HG03097 (cell line): ENCODE data around the gene MESD.

ENCODE experiments used
- ATAC-seq: cut with Tn5 transposase; IDR thresholded peaks from one replicate; pipeline ENCODE4 v1.9.1; 2021; ENCODE audit not compliant: unreplicated experiment, low FRiP score

MESD gene

DNA sequence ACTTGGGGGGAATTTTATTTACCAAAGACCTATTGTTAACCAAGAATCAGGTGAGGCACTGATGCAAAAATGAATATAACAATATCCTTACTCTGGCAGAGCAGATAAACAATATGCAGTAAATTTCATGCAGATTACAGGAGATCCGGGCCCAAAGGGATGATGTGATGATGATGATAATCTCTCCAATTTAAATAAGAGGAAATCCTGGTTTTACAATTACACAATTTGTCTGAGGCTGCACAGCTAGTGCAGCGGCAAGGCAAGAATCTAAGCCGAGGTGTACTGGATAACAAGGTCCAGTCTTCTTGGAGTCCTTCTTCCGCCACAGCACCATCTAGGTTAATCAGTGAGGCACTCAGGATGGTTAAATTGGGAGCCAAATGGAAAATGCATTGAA lies 2.4 kb upstream of the MESD start:
- ATAC-seq: no peak

DNA sequence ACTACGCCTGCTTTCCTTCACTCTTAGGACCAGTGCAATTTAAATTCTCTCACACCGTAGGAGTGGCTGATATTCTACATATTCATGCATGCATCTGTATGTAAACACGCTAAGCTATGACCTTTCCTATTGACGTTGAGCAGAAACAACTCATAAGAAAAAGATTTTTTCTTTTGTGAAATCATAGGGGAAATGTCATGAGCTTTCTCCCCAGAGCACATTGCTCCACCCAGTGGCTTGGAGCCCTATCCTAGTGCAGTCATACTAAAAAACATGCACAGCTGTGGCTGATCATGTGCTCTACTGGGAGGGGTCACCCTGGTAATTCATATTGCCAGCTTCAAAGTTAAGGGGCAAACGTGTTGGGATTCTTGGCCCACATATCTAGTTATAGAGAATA lies 1.8 kb upstream of the MESD start:
- no peak for ATAC-seq

DNA sequence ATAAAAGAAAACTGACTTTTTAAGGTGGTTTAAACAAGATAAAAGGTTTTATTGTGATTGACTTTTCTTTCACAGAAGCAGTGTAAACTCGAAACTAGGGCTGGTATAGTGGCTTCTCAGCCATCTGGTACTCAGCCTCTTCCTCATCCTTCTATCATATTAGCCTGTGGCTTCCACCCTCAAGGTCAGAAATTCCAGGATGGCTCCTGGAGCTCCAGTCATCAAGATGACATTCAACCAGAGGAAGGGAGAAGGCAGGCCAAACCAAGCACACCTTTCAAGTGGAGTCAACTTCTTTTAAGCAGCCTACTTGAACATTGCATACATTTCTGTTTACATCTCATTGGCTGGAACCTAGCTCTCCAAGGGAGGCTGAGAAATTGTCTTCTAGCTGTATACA lies 1.3 kb upstream of the MESD start:
- no peak for ATAC-seq

DNA sequence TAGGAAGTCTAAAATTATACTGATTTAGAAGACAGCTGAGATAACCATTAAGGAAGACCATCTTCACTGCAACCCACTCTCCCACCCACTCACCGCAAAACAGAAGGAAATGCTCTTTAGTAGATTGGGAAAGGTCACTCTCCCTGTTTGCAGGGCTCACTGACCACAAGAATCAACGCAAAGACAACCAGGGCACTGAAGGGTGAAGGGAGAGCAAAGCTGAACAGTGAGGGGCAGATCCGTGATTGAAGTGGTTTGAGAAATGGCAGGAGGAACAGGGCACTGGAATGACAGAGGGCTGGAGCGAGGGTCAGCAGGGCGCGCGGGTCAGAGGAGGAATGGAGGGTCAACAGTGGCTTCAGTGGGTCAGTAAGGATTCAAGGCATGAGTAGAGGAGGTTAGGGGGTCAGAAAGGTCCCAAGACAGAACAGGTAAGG lies 520 bp downstream of the MESD start:
- ATAC-seq: no peak

DNA sequence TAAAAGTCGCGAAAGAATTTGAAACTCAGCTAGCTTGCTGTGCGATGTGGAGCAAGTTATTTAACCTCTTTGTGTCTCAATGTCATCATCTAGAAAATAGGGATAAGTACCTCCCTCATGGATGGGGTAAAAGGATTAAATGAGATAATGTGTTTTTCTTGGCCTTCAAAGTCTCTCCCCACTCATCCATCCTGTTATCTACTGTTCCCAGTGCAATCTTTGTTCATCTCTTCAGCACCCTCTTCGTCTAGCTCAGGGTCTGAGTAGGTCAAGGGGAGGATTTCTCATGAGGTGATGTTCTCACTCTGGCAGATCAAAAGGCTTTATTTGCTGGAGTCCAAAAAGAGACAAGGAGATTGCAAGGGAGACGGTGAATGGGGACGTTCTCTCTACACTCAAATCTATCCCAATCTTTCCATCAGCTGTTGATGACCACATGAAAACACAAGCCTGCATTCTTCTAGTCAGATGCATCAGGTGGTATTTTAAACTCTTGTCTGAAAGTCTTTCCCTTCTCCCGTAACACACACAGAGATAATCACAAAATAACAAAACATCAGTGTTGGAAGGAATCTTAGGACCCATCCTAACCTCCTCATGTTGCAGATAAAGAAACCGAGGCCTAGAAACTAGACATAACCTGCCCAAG lies 1.3 kb downstream of the MESD start:
- no peak for ATAC-seq

DNA sequence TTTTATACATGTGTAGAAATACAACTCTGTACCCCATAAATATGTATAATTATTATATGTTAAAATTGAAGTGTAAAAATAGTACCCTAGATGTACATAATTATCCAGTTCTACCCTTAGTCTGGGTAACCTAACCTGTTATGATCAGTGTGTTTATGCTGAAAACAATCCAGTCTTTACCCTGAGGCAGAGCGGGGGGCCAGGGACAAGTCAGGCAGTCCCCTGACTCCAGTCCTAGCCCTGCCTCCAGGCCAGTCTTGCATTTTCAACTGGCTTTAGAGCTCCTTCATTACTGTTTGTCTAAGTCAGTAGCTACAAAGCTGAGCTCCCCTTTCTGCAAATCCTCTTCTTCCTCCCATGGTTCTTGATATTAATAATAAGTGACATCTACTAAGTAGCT lies 3.1 kb downstream of the MESD start:
- ATAC-seq: no peak

DNA sequence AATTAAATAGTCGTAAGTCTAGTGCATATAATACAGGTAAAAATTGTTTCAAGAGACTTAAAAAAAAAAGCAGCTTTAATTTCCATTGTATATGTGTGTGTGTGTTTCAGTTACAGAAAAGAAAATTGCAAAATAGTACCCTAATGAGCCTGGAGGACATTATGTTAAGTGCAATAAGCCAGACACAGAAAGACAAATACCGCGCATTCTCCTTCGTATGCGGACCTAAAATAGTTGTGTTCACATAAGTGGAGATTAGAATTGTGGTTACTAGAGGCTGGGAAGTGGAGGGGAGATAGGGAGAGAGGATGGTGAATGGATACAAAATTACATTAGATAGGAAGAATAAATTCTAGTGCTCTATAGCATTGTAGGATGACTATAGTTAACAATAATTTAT lies 3.6 kb downstream of the MESD start:
- ATAC-seq: no peak

DNA sequence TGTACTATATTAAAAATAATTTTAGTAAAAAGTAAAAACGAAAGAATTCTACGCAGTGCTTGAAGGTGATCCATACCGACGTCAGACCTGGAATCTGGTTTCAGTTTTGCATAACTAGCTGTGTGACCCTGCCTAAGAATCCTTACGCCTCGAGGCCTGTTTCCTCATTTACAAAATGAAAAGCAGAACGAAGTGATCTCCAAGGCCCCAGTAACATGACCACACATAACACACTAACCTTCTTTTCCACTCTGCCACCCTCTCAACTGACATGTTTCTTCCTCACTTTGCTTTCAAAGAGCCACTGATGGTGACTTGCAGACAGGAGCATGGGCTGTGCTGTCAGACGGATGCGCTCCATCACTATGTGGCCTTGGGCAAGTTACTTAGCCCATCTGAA lies 4.8 kb downstream of the MESD start:
- no peak for ATAC-seq

DNA sequence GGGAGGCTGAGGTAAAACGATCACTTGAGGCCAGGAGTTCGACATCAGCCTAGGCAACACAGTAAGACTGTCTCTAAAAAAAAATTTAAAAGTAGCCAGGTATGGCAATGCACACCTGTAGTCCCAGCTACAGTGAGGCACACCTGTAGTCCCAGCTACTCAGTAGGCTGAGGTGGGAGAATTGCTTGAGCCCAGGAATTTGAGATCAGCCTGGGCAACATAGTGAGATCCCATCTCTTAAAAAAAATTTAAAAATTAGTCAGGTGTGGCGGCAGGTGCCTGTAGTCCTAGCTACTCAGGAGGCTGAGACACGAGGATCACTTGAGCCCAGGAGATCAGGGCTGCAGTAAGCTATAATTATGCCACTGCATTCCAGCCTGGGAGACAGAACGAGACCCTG lies 6.8 kb downstream of the MESD start:
- no peak for ATAC-seq

DNA sequence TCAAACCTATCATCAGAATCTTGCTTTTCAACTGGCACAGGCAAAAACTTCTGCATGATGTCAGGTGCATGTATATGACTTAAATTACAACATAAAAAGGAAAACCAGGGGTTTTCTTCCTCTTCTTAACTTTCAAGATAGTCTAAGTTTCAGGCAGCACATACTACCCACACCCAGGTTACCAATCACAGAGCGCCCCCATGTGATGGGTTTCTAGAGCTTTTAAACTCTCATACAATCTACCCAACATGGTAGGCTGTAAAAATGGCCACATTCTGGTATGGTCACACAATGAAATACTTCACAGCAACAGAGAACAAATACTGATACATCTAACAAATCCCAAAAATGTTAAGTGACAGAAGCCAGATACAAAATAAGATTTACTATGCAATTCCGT lies 7.4 kb downstream of the MESD start:
- no peak for ATAC-seq

DNA sequence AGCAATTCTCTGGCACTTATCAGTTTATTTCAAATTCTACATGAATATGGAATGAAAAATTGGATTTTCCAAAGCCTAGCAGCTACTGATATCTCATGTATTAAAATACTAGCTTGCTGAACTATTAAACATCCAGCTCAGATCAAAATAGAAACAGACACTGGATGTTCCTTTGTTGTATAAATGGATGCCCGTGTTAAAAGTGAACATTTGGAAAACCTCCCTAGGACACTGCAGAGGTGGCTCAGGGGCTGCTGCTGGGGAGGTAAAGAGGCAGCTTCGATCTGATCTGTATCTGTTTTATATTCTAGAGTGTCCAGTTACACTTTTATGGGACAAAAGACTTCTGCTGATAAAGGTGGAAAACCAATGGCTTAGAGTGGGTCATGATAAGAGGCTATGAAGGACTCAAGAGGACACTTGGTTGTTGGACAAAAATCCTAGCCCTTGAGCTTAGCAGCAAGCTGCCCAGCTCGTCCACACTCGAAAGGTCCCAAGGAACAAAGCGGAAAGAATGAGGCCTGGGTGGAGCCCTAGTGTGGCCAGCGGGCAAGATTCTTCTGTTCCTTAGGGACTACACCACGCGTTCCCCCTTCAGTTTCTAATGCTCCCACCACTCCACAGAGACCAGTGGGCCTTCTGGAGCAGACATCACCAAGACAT lies 9.9 kb downstream of the MESD start:
- ATAC-seq: no peak

DNA sequence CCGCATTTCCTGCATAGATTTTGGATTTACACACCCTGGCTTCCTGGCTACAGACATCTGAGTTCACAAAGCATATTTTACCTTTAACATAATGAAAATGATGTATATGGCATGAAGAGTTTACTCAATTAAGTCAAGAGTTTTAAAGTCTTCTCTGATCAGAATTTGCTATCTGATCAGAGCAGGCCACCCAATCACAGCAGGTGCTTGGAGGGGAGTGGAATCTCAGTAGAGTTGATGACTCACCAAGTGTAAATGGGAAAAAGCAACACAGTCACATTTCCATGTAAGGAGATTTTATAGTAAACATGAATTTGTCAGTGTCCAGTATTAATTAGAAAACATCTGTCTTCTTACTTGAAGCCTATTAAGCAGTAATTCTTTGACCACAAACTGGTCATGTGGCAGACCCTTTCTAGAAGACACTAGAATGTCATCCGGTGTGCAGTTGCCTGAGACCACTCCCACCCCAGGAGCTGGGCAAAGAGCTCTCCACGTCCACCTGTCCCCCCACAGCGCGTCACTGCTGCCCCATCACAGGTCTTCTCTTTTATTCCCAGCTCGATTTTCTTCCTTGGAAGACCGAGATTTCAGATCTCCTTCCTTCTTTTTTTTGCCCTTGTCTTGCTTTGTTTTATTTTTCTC lies 10.8 kb downstream of the MESD start:
- ATAC-seq: no peak

DNA sequence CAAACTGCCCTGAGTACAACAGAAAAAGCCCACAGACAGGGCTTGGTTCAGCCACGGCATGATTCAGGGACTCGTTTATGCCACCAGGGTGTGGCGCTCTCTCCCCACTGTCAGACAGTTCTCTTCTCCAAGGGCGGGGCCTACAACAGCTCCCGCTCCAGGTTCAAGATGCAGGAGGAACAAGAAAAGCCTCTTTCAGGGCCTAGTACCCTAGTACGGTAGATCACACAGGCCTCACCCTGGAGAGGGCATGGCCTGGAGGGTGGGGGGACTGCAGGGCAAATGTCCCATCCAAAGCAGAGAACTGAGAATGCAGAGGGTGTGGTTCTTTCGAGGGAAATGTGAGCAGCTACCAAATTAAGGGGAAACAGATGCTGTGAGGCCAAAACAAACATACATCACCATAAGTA lies 12.0 kb downstream of the MESD start:
- no peak for ATAC-seq

DNA sequence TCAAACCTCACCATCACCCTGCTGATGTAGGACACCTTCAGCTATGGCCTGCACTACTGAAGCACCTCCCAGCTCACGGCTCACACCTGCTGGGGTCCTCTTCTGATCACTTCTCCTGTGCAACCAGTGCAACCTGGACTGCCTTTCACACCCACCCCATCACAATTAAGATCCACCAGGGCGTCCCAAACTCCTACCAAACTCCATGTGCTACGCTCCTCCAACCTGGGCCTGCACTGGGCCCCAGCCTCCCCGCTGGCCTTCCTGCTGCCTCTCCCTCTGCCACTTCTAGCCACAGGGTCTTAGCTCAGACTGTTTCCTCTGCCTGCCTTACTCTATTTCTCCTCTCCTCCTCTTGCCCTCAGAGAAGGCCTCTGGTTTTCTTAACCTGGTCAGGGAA lies 12.8 kb downstream of the MESD start:
- no peak for ATAC-seq

DNA sequence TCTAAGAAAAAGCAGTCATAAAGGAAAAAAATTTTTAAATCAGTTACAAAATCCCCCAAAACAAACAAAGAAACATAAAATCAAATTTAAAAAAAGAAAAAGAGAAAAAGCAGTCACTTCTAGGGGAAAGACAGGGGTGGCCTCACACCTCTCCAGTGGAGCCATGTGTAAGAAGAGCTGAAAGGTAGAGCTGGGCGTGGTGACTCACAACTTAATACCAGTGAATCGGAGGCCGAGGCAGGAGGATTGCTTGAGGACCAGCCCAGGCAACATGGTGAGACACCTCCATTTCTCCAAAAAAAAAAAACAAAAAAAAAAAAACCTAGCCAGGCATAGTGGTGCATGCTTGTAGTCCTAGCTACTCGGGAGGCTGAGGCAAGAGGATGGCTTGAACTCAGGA lies 14.7 kb downstream of the MESD start:
- no peak for ATAC-seq

DNA sequence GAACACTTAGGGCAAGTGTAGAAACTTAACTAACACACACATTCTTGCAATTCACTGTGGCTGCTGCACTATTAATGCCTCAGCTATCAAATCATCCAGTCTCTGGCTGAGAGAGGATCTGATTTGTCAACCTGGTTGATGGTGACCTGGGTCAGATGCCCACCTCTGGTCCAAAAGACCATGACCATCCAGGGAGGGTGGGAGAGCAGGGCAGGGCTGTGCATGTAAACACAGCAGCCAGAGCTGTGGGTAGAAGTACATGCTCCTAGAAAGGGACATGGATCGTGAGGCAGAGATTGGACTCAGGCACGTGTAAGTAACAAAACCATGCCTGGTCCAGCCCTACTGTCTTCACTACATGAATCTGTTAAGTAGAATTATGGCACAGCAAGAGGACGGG lies 17.3 kb downstream of the MESD start:
- ATAC-seq: no peak

DNA sequence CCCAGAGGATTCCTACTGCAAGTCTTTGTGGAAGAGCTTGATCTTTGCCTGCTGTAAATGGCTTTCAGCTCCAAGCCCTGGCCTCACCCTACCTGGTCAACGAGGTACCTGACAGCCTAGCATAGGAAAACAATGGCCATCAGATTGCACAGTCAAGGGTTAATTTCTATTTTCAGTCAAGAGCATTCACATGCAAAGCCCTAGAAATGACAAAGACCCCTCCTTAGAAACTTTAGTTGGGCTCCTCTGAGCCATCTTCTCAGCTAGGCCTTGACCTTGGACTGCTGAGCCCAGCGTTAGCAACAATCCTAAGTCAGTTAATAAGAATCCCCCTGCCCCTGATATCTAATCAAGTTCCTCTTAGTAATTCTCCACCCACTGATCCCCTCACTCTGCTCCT lies 18.5 kb downstream of the MESD start:
- ATAC-seq: no peak

DNA sequence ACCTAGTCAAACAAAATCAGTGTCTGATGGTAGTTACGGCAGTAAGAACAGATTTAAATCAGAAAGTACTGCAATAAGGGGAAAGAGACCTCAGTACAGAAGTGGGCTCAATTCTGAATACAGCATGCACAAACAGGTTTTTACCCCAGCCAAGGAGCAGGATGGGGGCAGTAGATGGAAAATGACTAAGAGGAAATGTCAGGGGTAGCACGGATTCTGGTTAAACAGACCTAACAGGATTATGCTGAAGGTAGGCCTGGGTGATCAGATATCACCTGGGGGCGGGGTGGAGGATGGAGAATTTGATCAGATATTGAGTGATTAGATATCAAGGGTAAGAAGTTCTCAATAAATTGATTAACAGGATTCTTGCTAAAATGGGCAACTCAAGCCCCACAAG lies 19.0 kb downstream of the MESD start:
- ATAC-seq: no peak

DNA sequence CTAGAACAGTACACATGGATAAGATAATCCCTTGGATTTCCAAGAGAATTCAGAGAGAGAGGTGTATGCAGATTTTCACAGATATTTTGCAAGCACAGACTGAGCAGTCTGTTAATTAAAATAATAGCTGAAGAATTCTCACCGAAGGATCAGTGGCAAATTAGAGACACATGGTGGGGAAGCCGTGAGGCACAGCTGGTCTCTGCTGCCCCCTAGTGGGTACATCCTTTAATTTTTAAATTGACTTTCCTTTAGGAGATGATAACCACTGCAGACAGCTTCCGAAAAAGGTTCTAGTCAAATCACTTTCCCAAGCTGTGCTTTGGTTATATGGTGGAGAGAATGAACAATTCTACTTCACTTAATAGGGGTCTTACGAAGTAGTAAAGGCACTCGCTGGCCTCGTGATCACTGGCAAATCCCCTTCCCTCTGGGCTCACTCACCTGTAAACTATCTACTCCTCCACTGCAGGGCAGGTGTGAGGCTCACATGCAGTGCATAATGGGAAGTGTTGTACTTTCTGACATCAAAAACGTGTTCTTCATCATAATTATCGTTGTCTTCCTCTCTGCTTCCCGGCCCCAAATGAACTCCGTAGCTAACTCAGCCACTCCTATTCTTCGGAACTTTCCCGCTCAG lies 19.5 kb downstream of the MESD start:
- ATAC-seq: peak; percentile 71

DNA sequence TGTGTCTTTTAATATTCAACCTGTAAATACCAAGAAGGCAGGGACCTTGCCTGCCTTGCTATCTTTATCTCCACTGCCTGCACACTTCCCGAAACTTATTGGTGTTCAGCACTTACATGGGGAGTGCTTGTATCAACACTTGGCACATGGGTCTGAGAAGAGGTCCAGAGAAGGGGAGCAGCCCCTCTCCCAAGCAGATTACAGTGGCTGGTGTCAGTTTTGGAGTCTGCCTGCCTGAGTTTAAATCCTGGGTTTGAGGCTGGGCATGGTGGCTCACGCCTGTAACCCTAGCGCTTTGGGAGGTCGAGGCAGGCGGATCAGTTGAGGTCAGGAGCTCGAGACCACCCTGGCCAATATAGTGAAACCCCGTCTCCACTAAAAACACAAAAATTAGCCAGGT lies 20.3 kb downstream of the MESD start:
- no peak for ATAC-seq

DNA sequence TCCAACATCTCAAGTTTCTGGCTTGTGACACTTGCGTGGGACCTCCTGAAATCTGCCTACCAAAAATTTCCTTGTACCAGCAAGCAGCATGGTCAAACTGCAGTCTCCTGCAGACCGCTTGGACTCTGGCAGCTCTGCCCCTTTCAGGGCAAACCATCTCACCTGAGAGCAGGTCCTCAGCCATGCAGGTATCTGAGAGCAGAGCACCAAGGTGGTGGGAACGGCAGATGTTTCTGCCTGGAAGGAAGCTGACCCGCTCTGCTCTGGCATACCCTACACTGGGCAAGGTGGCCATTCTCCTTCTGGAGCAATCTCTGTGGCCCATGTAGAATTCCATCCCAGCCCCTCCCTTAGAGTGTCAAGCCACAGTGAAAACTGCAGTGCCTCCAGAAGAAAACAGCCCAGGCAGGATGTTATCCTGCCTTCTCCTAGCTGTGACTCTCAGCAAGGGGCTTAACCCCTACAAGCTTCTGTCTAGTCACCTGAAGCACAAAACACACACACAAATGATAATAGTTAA lies 21.6 kb downstream of the MESD start:
- no peak for ATAC-seq

DNA sequence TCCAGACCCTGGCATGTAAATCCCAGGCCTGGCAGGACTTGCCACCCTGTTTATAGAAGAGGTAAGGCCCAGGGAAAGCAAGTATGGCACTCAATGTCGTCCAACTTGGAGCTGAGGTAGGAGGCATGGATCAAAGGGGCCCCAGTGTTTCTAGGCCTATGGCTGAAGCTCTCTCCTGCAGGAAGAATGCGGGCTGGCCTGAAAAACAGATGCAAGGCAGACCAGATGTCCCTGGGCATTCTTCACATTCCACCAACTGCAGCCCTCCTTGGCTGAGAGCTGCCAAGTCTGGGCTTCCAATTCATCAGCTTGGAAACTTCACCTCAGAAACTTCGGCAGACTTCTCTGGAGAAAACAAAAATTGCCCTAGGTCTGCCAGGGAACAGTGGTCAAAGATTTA lies 22.2 kb downstream of the MESD start:
- ATAC-seq: no peak
